Stimulated activated CD8-positive, alpha-beta memory T cell treated with anti-CD3 and anti-CD28 coated beads, Interleukin-12 subunit alpha, Interleukin-12 subunit beta, amount 100 ng/mL, for 24 hours (primary cell): Measurements from ENCODE around the gene WWOX.

Experiments
- DNase-seq: peaks from one replicate; pipeline ENCODE4 v3.0.0-alpha.2; 2020; ENCODE audit errors: extremely low read depth

The WWOX gene

GRCh38 chr16:78399384-78399783, 299.9 kb downstream of the WWOX start:
- DNase-seq, result no peak

- no peak for DNase-seq
Measured at GRCh38 chr16:78402833-78403232, 303.4 kb downstream of the WWOX start.

- DNase-seq, result no peak
Measured at GRCh38 chr16:78405040-78405439, 305.6 kb downstream of the WWOX start.

GRCh38 chr16:78405833-78406232, 306.4 kb downstream of the WWOX start:
- DNase-seq, result no peak

- no peak for DNase-seq
Measured at GRCh38 chr16:78407191-78407590, 307.7 kb downstream of the WWOX start.

- no peak for DNase-seq
Measured at GRCh38 chr16:78413651-78414050, 314.2 kb downstream of the WWOX start.

- no peak for DNase-seq
Measured at GRCh38 chr16:78415013-78415412, 315.6 kb downstream of the WWOX start.

GRCh38 chr16:78415669-78416068, 316.2 kb downstream of the WWOX start:
- DNase-seq, result no peak

GRCh38 chr16:78416400-78416799, 316.9 kb downstream of the WWOX start:
- no peak for DNase-seq

- no peak for DNase-seq
Measured at GRCh38 chr16:78421181-78421708, 321.8 kb downstream of the WWOX start.

GRCh38 chr16:78425281-78425680, 325.8 kb downstream of the WWOX start:
- DNase-seq, result no peak

GRCh38 chr16:78425891-78426510, 326.5 kb downstream of the WWOX start:
- no peak for DNase-seq

- no peak for DNase-seq
Measured at GRCh38 chr16:78428193-78428592, 328.7 kb downstream of the WWOX start.

- no peak for DNase-seq
Measured at GRCh38 chr16:78430281-78430680, 330.8 kb downstream of the WWOX start.

GRCh38 chr16:78431004-78431670, 331.7 kb downstream of the WWOX start:
- no peak for DNase-seq

GRCh38 chr16:78431701-78432100, 332.2 kb downstream of the WWOX start:
- no peak for DNase-seq

GRCh38 chr16:78432451-78432850, 333.0 kb downstream of the WWOX start:
- DNase-seq, result no peak

- no peak for DNase-seq
Measured at GRCh38 chr16:78433116-78433515, 333.7 kb downstream of the WWOX start.

- no peak for DNase-seq
Measured at GRCh38 chr16:78434401-78434800, 334.9 kb downstream of the WWOX start.

GRCh38 chr16:78435260-78435659, 335.8 kb downstream of the WWOX start:
- no peak for DNase-seq

GRCh38 chr16:78436023-78436422, 336.6 kb downstream of the WWOX start:
- no peak for DNase-seq

GRCh38 chr16:78436846-78437245, 337.4 kb downstream of the WWOX start:
- DNase-seq, result no peak

GRCh38 chr16:78437352-78437968, 338.0 kb downstream of the WWOX start:
- no peak for DNase-seq
